HEK293 (cell line): Measurements from ENCODE around the gene CACNA2D3.

Experiments used
- CTCF ChIA-PET: fragments of 350-600 bp; formaldehyde crosslinking; extraction: SDS; loops from one replicate; lab custom pipeline; 2021; ENCODE audit warnings: antibody characterized with exemption; lab: Yijun Ruan, JAX
- POLR2A ChIA-PET: fragments of 300-600 bp; formaldehyde crosslinking; extraction: SDS; loops from one replicate; lab custom pipeline; 2020; ENCODE audit warnings: antibody characterized with exemption, inconsistent platforms; lab: Yijun Ruan, JAX
- H3K27ac ChIP-seq: fragments of 200-500 bp; sonication (Bioruptor generic); 2 replicates; pipeline ENCODE4 v1.5.1; 2014; ENCODE audit warnings: low read depth, low read length, control low read depth, inconsistent platforms; ENCODE audit errors: extremely low read depth
- H3K36me3 ChIP-seq, 2 experiments: fragments of 200-500 bp in 1 of 2; sonication (Bioruptor generic) in 1 of 2; 1 replicate in 1 of 2; 2 replicates in 1 of 2; pipeline ENCODE4 v1.5.1; 2014 to 2017; ENCODE audit warnings: inconsistent platforms in 2 of 2, low read length in 2 of 2; ENCODE audit not compliant: control insufficient read depth in 2 of 2, insufficient read depth in 1 of 2
- H3K4me1 ChIP-seq: fragments of 200-500 bp; sonication (Bioruptor generic); 2 replicates; pipeline ENCODE4 v1.5.1; 2014; ENCODE audit warnings: mild to moderate bottlenecking, low read length, inconsistent platforms; ENCODE audit not compliant: control insufficient read depth, insufficient read depth
- H3K4me3 ChIP-seq: 2 replicates; pipeline ENCODE4 v1.5.1; 2011; ENCODE audit warnings: low read depth, mild to moderate bottlenecking, control low read depth, low read length, moderate library complexity
- H3K9me3 ChIP-seq: fragments of 200-500 bp; sonication (Bioruptor generic); 2 replicates; pipeline ENCODE4 v1.5.1; 2014; ENCODE audit warnings: low read depth, low read length, inconsistent platforms; ENCODE audit not compliant: control insufficient read depth, insufficient read depth
- AEBP2 ChIP-seq: fragments of 450-650 bp; formaldehyde crosslinking; IDR thresholded peaks from 2 replicates; pipeline ENCODE4 v1.5.1; 2016; ENCODE audit warnings: missing biosample characterization, missing genetic modification characterization, borderline replicate concordance
- GLI2 ChIP-seq: fragments of 450-650 bp; formaldehyde crosslinking; IDR thresholded peaks from 2 replicates; pipeline ENCODE4; 2017; ENCODE audit warnings: missing biosample characterization, missing genetic modification characterization, low read depth, borderline replicate concordance
- IKZF3 ChIP-seq: fragments of 450-650 bp; IDR thresholded peaks from 2 replicates; pipeline ENCODE4 v1.5.0; 2018; ENCODE audit warnings: missing biosample characterization, mild to moderate bottlenecking, missing genetic modification characterization, moderate library complexity
- KLF7 ChIP-seq: fragments of 450-650 bp; formaldehyde crosslinking; IDR thresholded peaks from 2 replicates; pipeline ENCODE4 v1.5.1; 2016; ENCODE audit warnings: missing biosample characterization, missing genetic modification characterization, borderline replicate concordance
- MYNN ChIP-seq: fragments of 450-650 bp; formaldehyde crosslinking; IDR thresholded peaks from 2 replicates; pipeline ENCODE4 v1.5.1; 2016; ENCODE audit warnings: missing biosample characterization, missing genetic modification characterization, borderline replicate concordance
- ZBTB17 ChIP-seq: fragments of 450-650 bp; formaldehyde crosslinking; IDR thresholded peaks from 2 replicates; pipeline ENCODE4 v1.5.1; 2016; ENCODE audit warnings: missing biosample characterization, missing genetic modification characterization
- ZBTB20 ChIP-seq: fragments of 450-650 bp; formaldehyde crosslinking; IDR thresholded peaks from 2 replicates; pipeline ENCODE4 v1.5.1; 2016; ENCODE audit warnings: missing biosample characterization, missing genetic modification characterization
- ZBTB8A ChIP-seq: fragments of 450-650 bp; formaldehyde crosslinking; IDR thresholded peaks from 2 replicates; pipeline ENCODE4 v1.5.1; 2016; ENCODE audit warnings: missing biosample characterization, missing genetic modification characterization
- ZNF112 ChIP-seq: fragments of 450-650 bp; formaldehyde crosslinking; IDR thresholded peaks from 2 replicates; pipeline ENCODE4 v1.5.0; 2017; ENCODE audit warnings: missing biosample characterization, missing genetic modification characterization
- ZNF114 ChIP-seq: fragments of 450-650 bp; formaldehyde crosslinking; IDR thresholded peaks from 2 replicates; pipeline ENCODE4 v1.5.0; 2017; ENCODE audit warnings: missing biosample characterization, missing genetic modification characterization
- ZNF121 ChIP-seq: fragments of 450-650 bp; formaldehyde crosslinking; IDR thresholded peaks from 2 replicates; pipeline ENCODE4 v1.5.1; 2016; ENCODE audit warnings: missing biosample characterization, missing genetic modification characterization
- ZNF157 ChIP-seq: fragments of 450-650 bp; formaldehyde crosslinking; IDR thresholded peaks from 2 replicates; pipeline ENCODE4 v1.5.1; 2016; ENCODE audit warnings: missing biosample characterization, missing genetic modification characterization
- ZNF175 ChIP-seq: fragments of 450-650 bp; formaldehyde crosslinking; IDR thresholded peaks from 2 replicates; pipeline ENCODE4 v1.5.1; 2016; ENCODE audit warnings: missing biosample characterization, missing genetic modification characterization
- ZNF239 ChIP-seq: fragments of 450-650 bp; formaldehyde crosslinking; IDR thresholded peaks from 2 replicates; pipeline ENCODE4 v1.5.1; 2016; ENCODE audit warnings: missing biosample characterization, missing genetic modification characterization
- ZNF324 ChIP-seq: fragments of 450-650 bp; formaldehyde crosslinking; IDR thresholded peaks from 2 replicates; pipeline ENCODE4 v1.5.1; 2016; ENCODE audit warnings: missing biosample characterization, missing genetic modification characterization
- ZNF335 ChIP-seq: fragments of 450-650 bp; formaldehyde crosslinking; conservative IDR thresholded peaks from 2 replicates; pipeline ENCODE4 v1.5.1; 2016; ENCODE audit warnings: missing biosample characterization, missing genetic modification characterization
- ZNF473 ChIP-seq: fragments of 450-650 bp; formaldehyde crosslinking; IDR thresholded peaks from 2 replicates; pipeline ENCODE4 v1.5.1; 2017; ENCODE audit warnings: missing biosample characterization, missing genetic modification characterization
- ZNF521 ChIP-seq: fragments of 450-650 bp; formaldehyde crosslinking; IDR thresholded peaks from 2 replicates; pipeline ENCODE4 v1.5.1; 2017; ENCODE audit warnings: missing biosample characterization, mild to moderate bottlenecking, missing genetic modification characterization
- ZNF544 ChIP-seq: fragments of 450-650 bp; formaldehyde crosslinking; IDR thresholded peaks from 2 replicates; pipeline ENCODE4 v1.5.0; 2017; ENCODE audit warnings: missing biosample characterization, missing genetic modification characterization
- ZNF561 ChIP-seq: fragments of 450-650 bp; IDR thresholded peaks from 2 replicates; pipeline ENCODE4 v1.5.1; 2018; ENCODE audit warnings: missing biosample characterization, missing genetic modification characterization, borderline replicate concordance
- ZNF624 ChIP-seq: fragments of 450-650 bp; formaldehyde crosslinking; IDR thresholded peaks from 2 replicates; pipeline ENCODE4 v1.5.1; 2017; ENCODE audit warnings: missing biosample characterization, missing genetic modification characterization
- ZNF692 ChIP-seq: fragments of 450-650 bp; formaldehyde crosslinking; IDR thresholded peaks from 2 replicates; pipeline ENCODE4 v1.5.1; 2016; ENCODE audit warnings: missing biosample characterization, missing genetic modification characterization
- ZNF777 ChIP-seq: fragments of 450-650 bp; formaldehyde crosslinking; IDR thresholded peaks from 2 replicates; pipeline ENCODE4 v1.5.1; 2017; ENCODE audit warnings: missing biosample characterization, missing genetic modification characterization, borderline replicate concordance
- ZNF785 ChIP-seq: fragments of 450-650 bp; formaldehyde crosslinking; IDR thresholded peaks from 2 replicates; pipeline ENCODE4 v1.5.1; 2016; ENCODE audit warnings: missing biosample characterization, missing genetic modification characterization
- ZNF837 ChIP-seq: fragments of 450-650 bp; formaldehyde crosslinking; IDR thresholded peaks from 2 replicates; pipeline ENCODE4 v1.5.1; 2016; ENCODE audit warnings: missing biosample characterization, missing genetic modification characterization
- TF ChIP-seq, protein P1 (sequence below): fragments of 450-650 bp; formaldehyde crosslinking; IDR thresholded peaks from 2 replicates; pipeline ENCODE4 v1.5.1; 2016; ENCODE audit warnings: missing biosample characterization, missing genetic modification characterization
- TF ChIP-seq, protein P2 (sequence below): fragments of 450-650 bp; formaldehyde crosslinking; IDR thresholded peaks from 2 replicates; pipeline ENCODE4 v1.5.1; 2016; ENCODE audit warnings: missing biosample characterization, missing genetic modification characterization, low read depth
- TF ChIP-seq, protein P3 (sequence below): fragments of 450-650 bp; formaldehyde crosslinking; IDR thresholded peaks from 2 replicates; pipeline ENCODE4 v1.5.1; 2016; ENCODE audit warnings: missing biosample characterization, missing genetic modification characterization

CACNA2D3 gene

DNA sequence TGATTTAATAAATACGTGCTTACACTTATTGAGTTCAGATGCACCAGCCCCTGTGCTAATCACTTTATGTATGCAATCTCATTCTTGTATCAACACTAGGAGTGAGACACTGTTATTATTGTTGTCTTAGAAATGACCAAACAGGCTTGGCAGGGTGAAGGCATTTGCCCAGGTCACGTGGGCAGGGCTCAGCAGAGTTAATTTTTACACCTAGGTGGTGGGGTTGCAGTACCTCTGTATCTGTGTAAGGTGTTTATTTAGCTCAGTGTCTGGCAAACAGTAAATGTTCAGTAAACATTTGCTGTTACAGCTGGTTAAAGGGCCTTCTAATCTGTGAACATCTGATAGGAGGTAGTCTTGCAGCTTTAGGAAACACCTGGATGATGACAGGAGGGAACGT is 200.0 kb downstream of the CACNA2D3 start:
- POLR2A ChIA-PET: no interaction called here
- Histone ChIP-seq H3K4me1 (no peaks in the 10 kb centered on the region), H3K36me3 (no peaks in the 10 kb centered on the region), H3K9me3 (no peaks in the 10 kb centered on the region), H3K27ac (no peak overlapping the region), H3K4me3 (no peak overlapping the region)
- CTCF ChIA-PET: interaction anchor here (0.6 kb wide), 1 partner anchor 910 kb away, joined by 3 read pairs; no protein-coding TSS in a partner anchor
- TF ChIP-seq ZNF114 (tag by site-specific recombination) (no peak), ZBTB8A (tag by site-specific recombination) (no peak), ZNF521 (tag by site-specific recombination) (no peak), ZNF561 (tag by site-specific recombination) (no peak), KLF7 (tag by site-specific recombination) (no peak), ZNF157 (no peak), ZNF473 (tag by site-specific recombination) (no peak), ZBTB17 (tag by site-specific recombination) (no peak), ZNF121 (tag by site-specific recombination) (no peak), AEBP2 (no peak), ZNF785 (tag by site-specific recombination) (no peak), ZNF112 (tag by site-specific recombination) (no peak), ZBTB20 (tag by site-specific recombination) (no peak)
- TF ChIP-seq, protein P1, sequence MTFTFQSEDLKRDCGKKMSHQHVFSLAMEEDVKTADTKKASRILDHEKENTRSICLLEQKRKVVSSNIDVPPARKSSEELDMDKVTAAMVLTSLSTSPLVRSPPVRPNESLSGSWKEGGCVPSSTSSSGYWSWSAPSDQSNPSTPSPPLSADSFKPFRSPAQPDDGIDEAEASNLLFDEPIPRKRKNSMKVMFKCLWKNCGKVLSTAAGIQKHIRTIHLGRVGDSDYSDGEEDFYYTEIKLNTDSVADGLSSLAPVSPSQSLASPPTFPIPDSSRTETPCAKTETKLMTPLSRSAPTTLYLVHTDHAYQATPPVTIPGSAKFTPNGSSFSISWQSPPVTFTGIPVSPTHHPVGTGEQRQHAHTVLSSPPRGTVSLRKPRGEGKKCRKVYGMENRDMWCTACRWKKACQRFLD: no peak

- Histone ChIP-seq H3K36me3 (no peaks in the 10 kb centered on the region), H3K27ac (no peak overlapping the region), H3K4me3 (no peak overlapping the region), H3K9me3 (no peaks in the 10 kb centered on the region), H3K4me1 (no peaks in the 10 kb centered on the region)
- POLR2A ChIA-PET: no interaction called here
- CTCF ChIA-PET: no interaction called here
- TF ChIP-seq, protein P2, sequence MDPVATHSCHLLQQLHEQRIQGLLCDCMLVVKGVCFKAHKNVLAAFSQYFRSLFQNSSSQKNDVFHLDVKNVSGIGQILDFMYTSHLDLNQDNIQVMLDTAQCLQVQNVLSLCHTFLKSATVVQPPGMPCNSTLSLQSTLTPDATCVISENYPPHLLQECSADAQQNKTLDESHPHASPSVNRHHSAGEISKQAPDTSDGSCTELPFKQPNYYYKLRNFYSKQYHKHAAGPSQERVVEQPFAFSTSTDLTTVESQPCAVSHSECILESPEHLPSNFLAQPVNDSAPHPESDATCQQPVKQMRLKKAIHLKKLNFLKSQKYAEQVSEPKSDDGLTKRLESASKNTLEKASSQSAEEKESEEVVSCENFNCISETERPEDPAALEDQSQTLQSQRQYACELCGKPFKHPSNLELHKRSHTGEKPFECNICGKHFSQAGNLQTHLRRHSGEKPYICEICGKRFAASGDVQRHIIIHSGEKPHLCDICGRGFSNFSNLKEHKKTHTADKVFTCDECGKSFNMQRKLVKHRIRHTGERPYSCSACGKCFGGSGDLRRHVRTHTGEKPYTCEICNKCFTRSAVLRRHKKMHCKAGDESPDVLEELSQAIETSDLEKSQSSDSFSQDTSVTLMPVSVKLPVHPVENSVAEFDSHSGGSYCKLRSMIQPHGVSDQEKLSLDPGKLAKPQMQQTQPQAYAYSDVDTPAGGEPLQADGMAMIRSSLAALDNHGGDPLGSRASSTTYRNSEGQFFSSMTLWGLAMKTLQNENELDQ: no peak
- no peak for TF ChIP-seq ZNF777 (tag by site-specific recombination)
- no peak for TF ChIP-seq GLI2 (tag by site-specific recombination)
- TF ChIP-seq, protein P3, sequence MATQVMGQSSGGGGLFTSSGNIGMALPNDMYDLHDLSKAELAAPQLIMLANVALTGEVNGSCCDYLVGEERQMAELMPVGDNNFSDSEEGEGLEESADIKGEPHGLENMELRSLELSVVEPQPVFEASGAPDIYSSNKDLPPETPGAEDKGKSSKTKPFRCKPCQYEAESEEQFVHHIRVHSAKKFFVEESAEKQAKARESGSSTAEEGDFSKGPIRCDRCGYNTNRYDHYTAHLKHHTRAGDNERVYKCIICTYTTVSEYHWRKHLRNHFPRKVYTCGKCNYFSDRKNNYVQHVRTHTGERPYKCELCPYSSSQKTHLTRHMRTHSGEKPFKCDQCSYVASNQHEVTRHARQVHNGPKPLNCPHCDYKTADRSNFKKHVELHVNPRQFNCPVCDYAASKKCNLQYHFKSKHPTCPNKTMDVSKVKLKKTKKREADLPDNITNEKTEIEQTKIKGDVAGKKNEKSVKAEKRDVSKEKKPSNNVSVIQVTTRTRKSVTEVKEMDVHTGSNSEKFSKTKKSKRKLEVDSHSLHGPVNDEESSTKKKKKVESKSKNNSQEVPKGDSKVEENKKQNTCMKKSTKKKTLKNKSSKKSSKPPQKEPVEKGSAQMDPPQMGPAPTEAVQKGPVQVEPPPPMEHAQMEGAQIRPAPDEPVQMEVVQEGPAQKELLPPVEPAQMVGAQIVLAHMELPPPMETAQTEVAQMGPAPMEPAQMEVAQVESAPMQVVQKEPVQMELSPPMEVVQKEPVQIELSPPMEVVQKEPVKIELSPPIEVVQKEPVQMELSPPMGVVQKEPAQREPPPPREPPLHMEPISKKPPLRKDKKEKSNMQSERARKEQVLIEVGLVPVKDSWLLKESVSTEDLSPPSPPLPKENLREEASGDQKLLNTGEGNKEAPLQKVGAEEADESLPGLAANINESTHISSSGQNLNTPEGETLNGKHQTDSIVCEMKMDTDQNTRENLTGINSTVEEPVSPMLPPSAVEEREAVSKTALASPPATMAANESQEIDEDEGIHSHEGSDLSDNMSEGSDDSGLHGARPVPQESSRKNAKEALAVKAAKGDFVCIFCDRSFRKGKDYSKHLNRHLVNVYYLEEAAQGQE (tag by site-specific recombination): no peak
- TF ChIP-seq ZNF239: no peak
- no peak for TF ChIP-seq ZNF624
- no peak for TF ChIP-seq IKZF3 (tag by site-specific recombination)
- TF ChIP-seq ZNF837 (tag by site-specific recombination): no peak
- no peak for TF ChIP-seq ZNF175 (tag by site-specific recombination)
- no peak for TF ChIP-seq ZNF324 (tag by site-specific recombination)
- TF ChIP-seq ZNF335 (tag by site-specific recombination): no peak
- TF ChIP-seq MYNN (tag by site-specific recombination): no peak
- no peak for TF ChIP-seq ZNF544 (tag by site-specific recombination)
- no peak for TF ChIP-seq ZNF692 (tag by site-specific recombination)
Observed at GRCh38 chr3:54324103-54324502, 201.8 kb downstream of the CACNA2D3 start.
